ENCODE measurements around the gene ABCE1.
A peak's percentile ranks its signal among the peaks of the same experiment; 100 is the strongest.

ABCE1 gene

GRCh38 chr4:145097821-145098674 lies at the start of gene ABCE1, which contains the start of gene ANAPC10:
Gene ABCE1, plus strand, starts transcription at chr4:145098311. Its CDS starts 6,102 bp downstream, at chr4:145104413.
Gene ANAPC10, minus strand, starts transcription at chr4:145098196. Its CDS starts 2,097 bp downstream, at chr4:145096099.
- peak; percentile 91 for DNase-seq (ENCODE audit: low read depth)

- no peak for DNase-seq (ENCODE audit: low read depth)
Measured at GRCh38 chr4:145048817-145049216, 49.3 kb upstream of the ABCE1 start.

- no peak for DNase-seq (ENCODE audit: low read depth)
Measured at GRCh38 chr4:145049241-145049640, 48.9 kb upstream of the ABCE1 start.

- DNase-seq (ENCODE audit: low read depth), result no peak
Measured at GRCh38 chr4:145055533-145056257, 42.4 kb upstream of the ABCE1 start.

GRCh38 chr4:145056325-145057130 lies 41.6 kb upstream of the ABCE1 start:
- no peak for DNase-seq (ENCODE audit: low read depth)

GRCh38 chr4:145058256-145058655 lies 39.9 kb upstream of the ABCE1 start:
- DNase-seq (ENCODE audit: low read depth), result no peak

- no peak for DNase-seq (ENCODE audit: low read depth)
Measured at GRCh38 chr4:145061318-145061920, 36.7 kb upstream of the ABCE1 start.

- DNase-seq (ENCODE audit: low read depth), result no peak
Measured at GRCh38 chr4:145066063-145066501, 32.0 kb upstream of the ABCE1 start.

GRCh38 chr4:145069361-145069760 lies 28.8 kb upstream of the ABCE1 start:
- DNase-seq (ENCODE audit: low read depth), result no peak

GRCh38 chr4:145071560-145071959 lies 26.6 kb upstream of the ABCE1 start:
- DNase-seq (ENCODE audit: low read depth), result no peak

- no peak for DNase-seq (ENCODE audit: low read depth)
Measured at GRCh38 chr4:145075742-145076468, 22.2 kb upstream of the ABCE1 start.

- no peak for DNase-seq (ENCODE audit: low read depth)
Measured at GRCh38 chr4:145076469-145076855, 21.6 kb upstream of the ABCE1 start.

GRCh38 chr4:145081756-145082155 lies 16.4 kb upstream of the ABCE1 start:
- DNase-seq (ENCODE audit: low read depth), result no peak

GRCh38 chr4:145083891-145084605 lies 14.1 kb upstream of the ABCE1 start:
- no peak for DNase-seq (ENCODE audit: low read depth)

GRCh38 chr4:145090380-145090779 lies 7.7 kb upstream of the ABCE1 start:
- no peak for DNase-seq (ENCODE audit: low read depth)

GRCh38 chr4:145093638-145094037 lies 4.5 kb upstream of the ABCE1 start:
- DNase-seq (ENCODE audit: low read depth), result no peak

GRCh38 chr4:145097331-145097820 lies 735 bp upstream of the ABCE1 start:
- DNase-seq (ENCODE audit: low read depth), result no peak

- peak; percentile 14 for DNase-seq (ENCODE audit: low read depth)
Measured at GRCh38 chr4:145098675-145099037, 545 bp downstream of the ABCE1 start.

- DNase-seq (ENCODE audit: low read depth), result no peak
Measured at GRCh38 chr4:145099653-145100052, 1.5 kb downstream of the ABCE1 start.

GRCh38 chr4:145101091-145101490 lies 3.0 kb downstream of the ABCE1 start:
- DNase-seq (ENCODE audit: low read depth), result no peak

Measured in stimulated activated CD8-positive, alpha-beta memory T cell treated with anti-CD3 and anti-CD28 coated beads, Interleukin-7, amount 100 ng/mL, for 24 hours (primary cell).